HG03159 (cell line): ENCODE data around the gene EYS.

Experiments used
- ATAC-seq: cut with Tn5 transposase; IDR thresholded peaks from one replicate; pipeline ENCODE4 v1.9.1; 2021; ENCODE audit warnings: mild to moderate bottlenecking, moderate library complexity; ENCODE audit not compliant: unreplicated experiment

Gene EYS

GRCh38 chr6:65707126-65707826, at the start of gene EYS:
Gene EYS (minus strand): TSS chr6:65707226. CDS start chr6:65495410, 211,816 bp downstream.
- no peak for ATAC-seq

GRCh38 chr6:65746302-65746701, 39.3 kb upstream of the EYS start:
- ATAC-seq: no peak

GRCh38 chr6:65745614-65746013, 38.6 kb upstream of the EYS start:
- ATAC-seq: no peak

- ATAC-seq: no peak
Measured at GRCh38 chr6:65728879-65729479, 22.0 kb upstream of the EYS start.

- no peak for ATAC-seq
Measured at GRCh38 chr6:65719101-65719500, 12.1 kb upstream of the EYS start.

- no peak for ATAC-seq
Measured at GRCh38 chr6:65711531-65711930, 4.5 kb upstream of the EYS start.

- no peak for ATAC-seq
Measured at GRCh38 chr6:65709099-65709830, 2.2 kb upstream of the EYS start.

GRCh38 chr6:65708162-65708561, 1.1 kb upstream of the EYS start:
- ATAC-seq: no peak

- ATAC-seq: no peak
Measured at GRCh38 chr6:65706436-65706835, 590 bp downstream of the EYS start.

GRCh38 chr6:65701325-65701724, 5.7 kb downstream of the EYS start:
- no peak for ATAC-seq

- ATAC-seq: no peak
Measured at GRCh38 chr6:65700561-65700960, 6.5 kb downstream of the EYS start.

GRCh38 chr6:65692109-65692508, 14.9 kb downstream of the EYS start:
- no peak for ATAC-seq

- ATAC-seq: no peak
Measured at GRCh38 chr6:65680232-65680631, 26.8 kb downstream of the EYS start.

GRCh38 chr6:65671922-65672321, 35.1 kb downstream of the EYS start:
- no peak for ATAC-seq

- no peak for ATAC-seq
Measured at GRCh38 chr6:65667916-65668656, 38.9 kb downstream of the EYS start.

GRCh38 chr6:65650086-65650485, 56.9 kb downstream of the EYS start:
- ATAC-seq: no peak

- no peak for ATAC-seq
Measured at GRCh38 chr6:65649392-65649791, 57.6 kb downstream of the EYS start.

- no peak for ATAC-seq
Measured at GRCh38 chr6:65646544-65646943, 60.5 kb downstream of the EYS start.

- no peak for ATAC-seq
Measured at GRCh38 chr6:65642776-65643175, 64.2 kb downstream of the EYS start.

GRCh38 chr6:65638047-65638831, 68.8 kb downstream of the EYS start:
- ATAC-seq: no peak
